ENCODE data around the gene GRID1. TPM values are rescaled to one million over a fixed set of nuclear protein-coding genes. Genes with fewer than 3 reads are reported as not detected.
A peak's percentile ranks its signal among the peaks of the same experiment; 100 is the strongest.

Gene GRID1
- polyA plus RNA-seq, 1 donor from 2014 or later, result not detected

GRCh38 chr10:86073199-86073977, 293.2 kb downstream of the GRID1 start:
- Mint-ChIP-seq H3K4me3 (no peak overlapping the region), H3K27me3 (peaks cover 8% of the 10 kb centered on the region), H3K4me1 (peaks cover 0 to 3% (median 1%) of the 10 kb centered on the region in 3 donors), H3K9me3 (peaks cover 0 to 2% (median 0%) of the 10 kb centered on the region in 3 donors), H3K36me3 (peaks cover 3% of the 10 kb centered on the region), H3K27ac (no peak overlapping the region)

- H3K4me1 Mint-ChIP-seq, result peaks cover 0 to 5% (median 1%) of the 10 kb centered on the region in 3 donors
- no peak overlapping the region for H3K27ac Mint-ChIP-seq
- H3K9me3 Mint-ChIP-seq, result peaks cover 0 to 2% (median 0%) of the 10 kb centered on the region in 3 donors
- peaks cover 1% of the 10 kb centered on the region for H3K36me3 Mint-ChIP-seq
- no peak overlapping the region for H3K4me3 Mint-ChIP-seq
- H3K27me3 Mint-ChIP-seq, result peaks cover 8% of the 10 kb centered on the region
Observed at GRCh38 chr10:86072413-86072812, 294.2 kb downstream of the GRID1 start.

- no peak overlapping the region for H3K27ac Mint-ChIP-seq
Observed at GRCh38 chr10:86071758-86072157, 294.8 kb downstream of the GRID1 start.

GRCh38 chr10:86071145-86071544, 295.4 kb downstream of the GRID1 start:
- peaks cover 1% of the 10 kb centered on the region for H3K36me3 Mint-ChIP-seq
- H3K4me1 Mint-ChIP-seq, result peaks cover 0 to 5% (median 1%) of the 10 kb centered on the region in 3 donors
- H3K27me3 Mint-ChIP-seq, result peaks cover 8% of the 10 kb centered on the region
- peaks cover 0 to 2% (median 0%) of the 10 kb centered on the region in 3 donors for H3K9me3 Mint-ChIP-seq
- H3K27ac Mint-ChIP-seq, result no peak overlapping the region
- no peak overlapping the region for H3K4me3 Mint-ChIP-seq

More at GRCh38 chr10:86071758-86072157, 294.8 kb downstream of the GRID1 start:
- peaks cover 1% of the 10 kb centered on the region for H3K36me3 Mint-ChIP-seq
- H3K9me3 Mint-ChIP-seq, result peaks cover 0 to 2% (median 0%) of the 10 kb centered on the region in 3 donors
- H3K4me1 Mint-ChIP-seq, result peaks cover 0 to 5% (median 1%) of the 10 kb centered on the region in 3 donors
- no peak overlapping the region for H3K4me3 Mint-ChIP-seq
- peaks cover 8% of the 10 kb centered on the region for H3K27me3 Mint-ChIP-seq

- Mint-ChIP-seq H3K27ac (peak overlapping the region in 1 of 3 donors; percentile 20), H3K36me3 (peaks cover 1% of the 10 kb centered on the region), H3K27me3 (peaks cover 5% of the 10 kb centered on the region), H3K4me3 (no peak overlapping the region), H3K4me1 (peaks cover 0 to 5% (median 1%) of the 10 kb centered on the region in 3 donors), H3K9me3 (peaks cover 0 to 2% (median 0%) of the 10 kb centered on the region in 3 donors)
Observed at GRCh38 chr10:86070278-86070677, 296.3 kb downstream of the GRID1 start.

- Mint-ChIP-seq H3K27ac (no peak overlapping the region), H3K9me3 (peaks cover 0 to 2% (median 0%) of the 10 kb centered on the region in 3 donors), H3K4me1 (peaks cover 0 to 5% (median 1%) of the 10 kb centered on the region in 3 donors), H3K36me3 (no peaks in the 10 kb centered on the region), H3K27me3 (peaks cover 5% of the 10 kb centered on the region), H3K4me3 (peak overlapping the region in 1 of 4 donors; percentile 63)
Observed at GRCh38 chr10:86068231-86069054, 298.2 kb downstream of the GRID1 start.

- Mint-ChIP-seq H3K27ac (no peak overlapping the region), H3K4me3 (no peak overlapping the region), H3K9me3 (peaks cover 0 to 2% (median 0%) of the 10 kb centered on the region in 3 donors), H3K4me1 (peaks cover 0 to 5% (median 1%) of the 10 kb centered on the region in 3 donors), H3K27me3 (peaks cover 5% of the 10 kb centered on the region), H3K36me3 (no peaks in the 10 kb centered on the region)
Observed at GRCh38 chr10:86067436-86068050, 299.1 kb downstream of the GRID1 start.

GRCh38 chr10:86066696-86067095, 299.9 kb downstream of the GRID1 start:
- Mint-ChIP-seq H3K27me3 (peaks cover 6% of the 10 kb centered on the region), H3K36me3 (no peaks in the 10 kb centered on the region), H3K4me3 (no peak overlapping the region), H3K9me3 (peaks cover 0 to 1% (median 0%) of the 10 kb centered on the region in 3 donors), H3K4me1 (peaks cover 0 to 3% (median 1%) of the 10 kb centered on the region in 3 donors), H3K27ac (peak overlapping the region in 1 of 3 donors; percentile 35)

GRCh38 chr10:86065711-86066251, 300.8 kb downstream of the GRID1 start:
- H3K4me3 Mint-ChIP-seq, result no peak overlapping the region
- no peaks in the 10 kb centered on the region for H3K9me3 Mint-ChIP-seq
- no peak overlapping the region for H3K27ac Mint-ChIP-seq
- no peaks in the 10 kb centered on the region for H3K36me3 Mint-ChIP-seq
- H3K4me1 Mint-ChIP-seq, result peaks cover 0 to 2% (median 1%) of the 10 kb centered on the region in 3 donors
- H3K27me3 Mint-ChIP-seq, result peaks cover 12% of the 10 kb centered on the region

GRCh38 chr10:86064931-86065662, 301.5 kb downstream of the GRID1 start:
- peaks cover 0 to 2% (median 1%) of the 10 kb centered on the region in 3 donors for H3K4me1 Mint-ChIP-seq
- no peaks in the 10 kb centered on the region for H3K36me3 Mint-ChIP-seq
- peaks cover 13% of the 10 kb centered on the region for H3K27me3 Mint-ChIP-seq

GRCh38 chr10:86064219-86064618, 302.4 kb downstream of the GRID1 start:
- no peaks in the 10 kb centered on the region for H3K9me3 Mint-ChIP-seq
- H3K4me1 Mint-ChIP-seq, result peaks cover 0 to 2% (median 1%) of the 10 kb centered on the region in 3 donors
- no peaks in the 10 kb centered on the region for H3K36me3 Mint-ChIP-seq
- H3K27ac Mint-ChIP-seq, result no peak overlapping the region
- peaks cover 12% of the 10 kb centered on the region for H3K27me3 Mint-ChIP-seq
- no peak overlapping the region for H3K4me3 Mint-ChIP-seq

More at GRCh38 chr10:86064931-86065662, 301.5 kb downstream of the GRID1 start:
- Mint-ChIP-seq H3K27ac (peak overlapping the region in 1 of 3 donors; percentile 56), H3K4me3 (no peak overlapping the region), H3K9me3 (no peaks in the 10 kb centered on the region)

- H3K4me1 Mint-ChIP-seq, result peaks cover 0 to 2% (median 0%) of the 10 kb centered on the region in 3 donors
- no peaks in the 10 kb centered on the region for H3K36me3 Mint-ChIP-seq
- H3K27me3 Mint-ChIP-seq, result peaks cover 12% of the 10 kb centered on the region
- H3K9me3 Mint-ChIP-seq, result no peaks in the 10 kb centered on the region
- H3K27ac Mint-ChIP-seq, result no peak overlapping the region
- H3K4me3 Mint-ChIP-seq, result no peak overlapping the region
Observed at GRCh38 chr10:86063341-86063740, 303.3 kb downstream of the GRID1 start.

- H3K36me3 Mint-ChIP-seq, result no peaks in the 10 kb centered on the region
- no peaks in the 10 kb centered on the region for H3K4me1 Mint-ChIP-seq
- no peak overlapping the region for H3K27ac Mint-ChIP-seq
- H3K27me3 Mint-ChIP-seq, result peaks cover 12% of the 10 kb centered on the region
- no peak overlapping the region for H3K4me3 Mint-ChIP-seq
- H3K9me3 Mint-ChIP-seq, result no peaks in the 10 kb centered on the region
Observed at GRCh38 chr10:86062647-86063145, 303.9 kb downstream of the GRID1 start.

- Mint-ChIP-seq H3K27me3 (peaks cover 16% of the 10 kb centered on the region), H3K9me3 (no peaks in the 10 kb centered on the region), H3K4me1 (no peaks in the 10 kb centered on the region), H3K36me3 (no peaks in the 10 kb centered on the region), H3K27ac (no peak overlapping the region), H3K4me3 (peak overlapping the region in 1 of 4 donors; percentile 6)
Observed at GRCh38 chr10:86062198-86062550, 304.4 kb downstream of the GRID1 start.
